Measurements from ENCODE around the gene ARHGAP15.

The ARHGAP15 gene

GRCh38 chr2:143545949-143546255 is 416.7 kb downstream of the ARHGAP15 start:
- DNase-seq, result no peak

GRCh38 chr2:143548032-143548431 is 418.8 kb downstream of the ARHGAP15 start:
- DNase-seq, result no peak

- DNase-seq, result peak; percentile 19 to 30
These were observed 421.3 kb downstream of the ARHGAP15 start for GRCh38 chr2:143550500-143550899.

GRCh38 chr2:143551971-143552650 is 422.9 kb downstream of the ARHGAP15 start:
- DNase-seq, result no peak

- no peak for DNase-seq
These were observed 424.0 kb downstream of the ARHGAP15 start for GRCh38 chr2:143553261-143553660.

GRCh38 chr2:143558665-143559064 is 429.4 kb downstream of the ARHGAP15 start:
- no peak for DNase-seq

GRCh38 chr2:143559147-143559546 is 429.9 kb downstream of the ARHGAP15 start:
- no peak for DNase-seq

GRCh38 chr2:143560724-143561123 is 431.5 kb downstream of the ARHGAP15 start:
- no peak for DNase-seq

GRCh38 chr2:143564419-143564818 is 435.2 kb downstream of the ARHGAP15 start:
- DNase-seq, result no peak

GRCh38 chr2:143571747-143572146 is 442.5 kb downstream of the ARHGAP15 start:
- no peak for DNase-seq

- DNase-seq, result no peak
These were observed 443.2 kb downstream of the ARHGAP15 start for GRCh38 chr2:143572421-143572820.

- no peak for DNase-seq
These were observed 444.9 kb downstream of the ARHGAP15 start for GRCh38 chr2:143574069-143574468.

- peak; percentile 44 to 68 for DNase-seq
These were observed 446.1 kb downstream of the ARHGAP15 start for GRCh38 chr2:143575340-143575739.

- DNase-seq, result no peak
These were observed 448.3 kb downstream of the ARHGAP15 start for GRCh38 chr2:143577489-143577888.

GRCh38 chr2:143579456-143579855 is 450.2 kb downstream of the ARHGAP15 start:
- no peak for DNase-seq

- no peak for DNase-seq
These were observed 451.9 kb downstream of the ARHGAP15 start for GRCh38 chr2:143581134-143581533.

GRCh38 chr2:143582046-143582747 is 453.0 kb downstream of the ARHGAP15 start:
- no peak for DNase-seq

- no peak for DNase-seq
These were observed 455.7 kb downstream of the ARHGAP15 start for GRCh38 chr2:143584936-143585335.

GRCh38 chr2:143586119-143586518 is 456.9 kb downstream of the ARHGAP15 start:
- no peak for DNase-seq

GRCh38 chr2:143588746-143589145 is 459.5 kb downstream of the ARHGAP15 start:
- no peak for DNase-seq

GRCh38 chr2:143594161-143594560 is 464.9 kb downstream of the ARHGAP15 start:
- no peak for DNase-seq

- DNase-seq, result no peak
These were observed 465.5 kb downstream of the ARHGAP15 start for GRCh38 chr2:143594745-143595144.

- no peak for DNase-seq
These were observed 470.9 kb downstream of the ARHGAP15 start for GRCh38 chr2:143600116-143600515.

- no peak for DNase-seq
These were observed 472.6 kb downstream of the ARHGAP15 start for GRCh38 chr2:143601828-143602227.
